Stimulated activated CD8-positive, alpha-beta memory T cell treated with anti-CD3 and anti-CD28 coated beads, Interleukin-12 subunit alpha, Interleukin-12 subunit beta, amount 100 ng/mL, for 4 hours (primary cell): Measurements from ENCODE around the gene ELP4.
"Not testable (repeated sequence)": the region's sequence is repeated elsewhere in the genome, so short reads cannot be mapped to it uniquely, and the experiment has no call there.

Source experiments
- DNase-seq: peaks from one replicate; pipeline ENCODE4 v3.0.0-alpha.2; 2020; ENCODE audit warnings: low read depth

ELP4 gene

GRCh38 chr11:31555938-31556337 lies 46.4 kb downstream of the ELP4 start:
- no peak for DNase-seq

- DNase-seq: no peak
Measured at GRCh38 chr11:31558001-31558400, 48.4 kb downstream of the ELP4 start.

- no peak for DNase-seq
Measured at GRCh38 chr11:31560842-31561476, 51.4 kb downstream of the ELP4 start.

- not testable (repeated sequence) for DNase-seq
Measured at GRCh38 chr11:31564517-31564916, 55.0 kb downstream of the ELP4 start.

GRCh38 chr11:31574133-31574532 lies 64.6 kb downstream of the ELP4 start:
- not testable (repeated sequence) for DNase-seq

- DNase-seq: not testable (repeated sequence)
Measured at GRCh38 chr11:31575764-31576163, 66.2 kb downstream of the ELP4 start.

- not testable (repeated sequence) for DNase-seq
Measured at GRCh38 chr11:31579412-31579811, 69.8 kb downstream of the ELP4 start.

- no peak for DNase-seq
Measured at GRCh38 chr11:31582697-31583096, 73.1 kb downstream of the ELP4 start.

- no peak for DNase-seq
Measured at GRCh38 chr11:31598454-31598853, 88.9 kb downstream of the ELP4 start.

GRCh38 chr11:31601635-31602282 lies 92.2 kb downstream of the ELP4 start:
- DNase-seq: no peak

GRCh38 chr11:31606893-31607292 lies 97.3 kb downstream of the ELP4 start:
- no peak for DNase-seq

- no peak for DNase-seq
Measured at GRCh38 chr11:31607914-31608313, 98.3 kb downstream of the ELP4 start.

- DNase-seq: no peak
Measured at GRCh38 chr11:31608995-31609394, 99.4 kb downstream of the ELP4 start.

- DNase-seq: no peak
Measured at GRCh38 chr11:31610544-31610943, 101.0 kb downstream of the ELP4 start.

GRCh38 chr11:31617246-31617645 lies 107.7 kb downstream of the ELP4 start:
- DNase-seq: no peak

- DNase-seq: no peak
Measured at GRCh38 chr11:31619980-31620379, 110.4 kb downstream of the ELP4 start.

- DNase-seq: no peak
Measured at GRCh38 chr11:31620434-31620833, 110.9 kb downstream of the ELP4 start.

GRCh38 chr11:31625868-31626267 lies 116.3 kb downstream of the ELP4 start:
- no peak for DNase-seq

- DNase-seq: no peak
Measured at GRCh38 chr11:31628111-31628510, 118.5 kb downstream of the ELP4 start.

GRCh38 chr11:31636983-31637382 lies 127.4 kb downstream of the ELP4 start:
- no peak for DNase-seq

GRCh38 chr11:31640611-31641010 lies 131.0 kb downstream of the ELP4 start:
- DNase-seq: no peak

GRCh38 chr11:31641477-31642062 lies 132.0 kb downstream of the ELP4 start:
- no peak for DNase-seq

GRCh38 chr11:31643857-31644256 lies 134.3 kb downstream of the ELP4 start:
- no peak for DNase-seq

GRCh38 chr11:31645747-31646146 lies 136.2 kb downstream of the ELP4 start:
- no peak for DNase-seq
